ENCODE measurements around the gene FARP1.

The FARP1 gene

DNA sequence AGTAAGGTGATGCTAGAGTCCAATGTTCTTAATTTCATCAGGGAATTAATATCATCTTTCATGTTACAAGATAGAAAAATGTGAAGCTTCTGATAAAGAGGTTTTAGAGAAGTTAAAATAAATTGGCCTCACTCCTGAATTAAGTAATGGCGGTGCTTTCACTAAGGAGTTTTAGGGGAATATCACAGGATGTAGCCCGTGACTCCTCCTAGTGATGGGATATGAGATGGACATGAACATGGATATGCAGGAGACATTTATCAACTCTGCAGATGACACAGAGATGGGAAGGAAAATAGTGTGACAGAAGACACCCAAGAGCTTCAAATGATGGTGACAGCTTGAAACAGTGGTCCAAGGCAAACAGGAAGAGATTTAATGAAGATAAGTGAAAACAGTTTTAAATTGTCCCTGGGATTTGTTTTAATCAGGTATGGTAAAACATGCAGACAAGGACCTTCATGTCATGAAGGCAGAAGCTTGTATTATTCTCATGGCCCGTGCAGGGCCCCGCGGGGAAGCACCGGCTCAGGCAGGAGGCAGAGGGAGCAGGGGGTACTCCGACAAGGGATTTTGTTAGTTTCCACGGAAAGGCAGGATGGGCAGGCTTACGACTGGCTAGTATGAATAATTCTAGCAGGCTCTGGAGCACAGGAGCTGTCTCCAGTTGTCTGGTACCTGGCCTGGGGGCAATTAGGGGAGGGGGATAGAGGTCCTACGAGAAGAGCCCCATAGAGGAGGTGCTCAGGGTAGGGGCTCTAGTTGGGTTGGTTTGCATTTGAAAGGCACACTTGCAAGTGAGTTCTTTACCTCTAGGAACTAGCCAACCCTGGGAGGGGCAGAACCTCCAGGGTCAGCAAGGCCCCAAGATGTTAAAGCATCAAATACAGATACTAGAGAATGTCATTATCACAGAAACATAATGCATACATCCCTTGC, 38.7 kb upstream of the FARP1 start:
- Histone ChIP-seq H3K79me2 (no peaks in the 10 kb centered on the region), H3K4me1 (no peaks in the 10 kb centered on the region), H3K27ac (no peak overlapping the region), H3K36me3 (ENCODE audit: control insufficient read depth, insufficient read depth, low read length) (no peaks in the 10 kb centered on the region), H3K9ac (no peak overlapping the region), H3K9me3 (ENCODE audit: control insufficient read depth, low read length) (no peaks in the 10 kb centered on the region), H3K4me2 (ENCODE audit: low read length) (no peak overlapping the region), H3K27me3 (ENCODE audit: control insufficient read depth, insufficient read depth, low read length) (no peaks in the 10 kb centered on the region), H2AFZ (no peak overlapping the region), H3K4me3 (ENCODE audit: low read depth, low read length) (no peak overlapping the region)
- TF ChIP-seq CTCF (IDR thresholded peaks at IDR 0.05), result no peak

DNA sequence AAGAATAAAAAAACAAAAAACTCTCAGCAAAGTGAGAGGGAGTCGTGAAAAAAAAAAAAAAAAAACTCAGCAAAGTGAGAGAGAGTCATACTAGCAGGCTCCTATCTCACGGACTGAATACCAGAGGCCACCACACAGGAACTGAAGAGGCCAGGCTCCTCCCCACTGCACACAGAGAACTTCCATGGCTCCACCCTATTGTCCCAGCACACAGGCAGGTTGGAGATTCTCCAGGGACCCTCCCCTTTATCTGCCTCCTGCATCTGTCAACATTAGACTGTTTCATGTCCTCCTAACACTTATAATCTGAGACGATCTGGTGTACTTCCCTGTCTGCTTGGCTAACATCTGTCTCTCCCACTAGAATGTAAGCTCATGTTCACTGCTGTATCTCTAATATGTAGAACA, 37.0 kb upstream of the FARP1 start:
- H3K36me3 ChIP-seq (ENCODE audit: control insufficient read depth, insufficient read depth, low read length), result no peaks in the 10 kb centered on the region
- no peaks in the 10 kb centered on the region for H3K9me3 ChIP-seq (ENCODE audit: control insufficient read depth, low read length)
- H3K79me2 ChIP-seq, result no peaks in the 10 kb centered on the region
- no peak for TF ChIP-seq CTCF (IDR thresholded peaks at IDR 0.05)
- H3K9ac ChIP-seq, result no peak overlapping the region
- no peaks in the 10 kb centered on the region for H3K27me3 ChIP-seq (ENCODE audit: control insufficient read depth, insufficient read depth, low read length)
- no peak overlapping the region for H3K27ac ChIP-seq
- no peak overlapping the region for H3K4me3 ChIP-seq (ENCODE audit: low read depth, low read length)
- H3K4me1 ChIP-seq, result no peaks in the 10 kb centered on the region
- no peak overlapping the region for H3K4me2 ChIP-seq (ENCODE audit: low read length)
- H2AFZ ChIP-seq, result no peak overlapping the region

DNA sequence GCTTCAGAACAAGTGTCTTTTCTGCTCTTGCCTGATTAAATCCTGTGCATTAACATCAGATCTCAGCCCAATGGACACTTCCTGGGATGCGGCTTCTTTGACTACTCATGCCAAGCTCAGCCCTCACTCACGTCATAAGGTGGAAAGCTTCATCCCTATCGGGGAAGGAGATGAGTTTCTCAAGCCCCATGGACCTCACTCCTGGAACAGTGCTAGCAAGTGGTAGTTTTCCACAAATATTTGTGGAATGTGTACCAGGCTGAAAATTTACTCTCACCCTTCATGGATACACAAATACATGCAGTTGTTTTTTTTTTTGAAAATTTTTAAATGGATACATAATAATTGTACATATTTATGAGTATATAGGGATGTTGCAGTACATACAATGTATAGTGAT, 34.6 kb upstream of the FARP1 start:
- H3K4me1 ChIP-seq, result no peaks in the 10 kb centered on the region
- H3K36me3 ChIP-seq (ENCODE audit: control insufficient read depth, insufficient read depth, low read length), result no peaks in the 10 kb centered on the region
- H3K9ac ChIP-seq, result no peak overlapping the region
- H3K4me3 ChIP-seq (ENCODE audit: low read depth, low read length), result no peak overlapping the region
- no peaks in the 10 kb centered on the region for H3K79me2 ChIP-seq
- H3K27me3 ChIP-seq (ENCODE audit: control insufficient read depth, insufficient read depth, low read length), result no peaks in the 10 kb centered on the region
- no peak overlapping the region for H3K27ac ChIP-seq
- H3K4me2 ChIP-seq (ENCODE audit: low read length), result no peak overlapping the region
- no peak for TF ChIP-seq CTCF (IDR thresholded peaks at IDR 0.05)
- H3K9me3 ChIP-seq (ENCODE audit: control insufficient read depth, low read length), result no peaks in the 10 kb centered on the region
- no peak overlapping the region for H2AFZ ChIP-seq

DNA sequence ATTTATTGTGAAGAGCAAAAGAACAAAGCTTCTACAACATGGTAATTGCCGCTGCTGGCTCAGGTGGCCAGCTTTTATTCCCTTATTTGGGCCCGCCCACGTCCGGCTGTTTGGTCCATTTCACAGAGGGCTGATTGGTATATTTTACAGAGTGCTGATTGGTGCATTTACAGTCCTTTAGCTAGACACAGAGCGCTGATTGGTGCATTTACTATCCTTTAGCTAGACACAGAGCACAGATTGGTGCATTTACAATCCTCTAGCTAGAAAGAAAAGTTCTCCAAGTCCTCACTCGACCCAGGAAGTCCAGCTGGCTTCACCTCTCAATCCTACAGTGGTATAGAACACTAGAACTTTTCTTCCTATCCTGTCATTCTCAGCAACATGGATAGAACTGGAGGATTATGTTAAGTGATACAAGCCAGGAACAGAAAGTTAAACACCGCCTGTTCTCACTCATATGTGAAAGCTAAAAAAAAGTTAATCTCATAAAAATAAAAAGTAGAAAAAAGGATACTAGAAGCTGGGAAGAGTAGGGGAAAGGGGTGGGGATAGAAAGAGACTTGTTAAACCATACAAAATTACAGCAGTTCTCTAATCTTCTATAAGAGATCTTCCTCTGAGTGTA, 33.6 kb upstream of the FARP1 start:
- no peaks in the 10 kb centered on the region for H3K36me3 ChIP-seq (ENCODE audit: control insufficient read depth, insufficient read depth, low read length)
- H3K4me1 ChIP-seq, result no peaks in the 10 kb centered on the region
- H3K9me3 ChIP-seq (ENCODE audit: control insufficient read depth, low read length), result no peaks in the 10 kb centered on the region
- H2AFZ ChIP-seq, result no peak overlapping the region
- H3K4me3 ChIP-seq (ENCODE audit: low read depth, low read length), result no peak overlapping the region
- no peaks in the 10 kb centered on the region for H3K27me3 ChIP-seq (ENCODE audit: control insufficient read depth, insufficient read depth, low read length)
- H3K9ac ChIP-seq, result no peak overlapping the region
- no peaks in the 10 kb centered on the region for H3K79me2 ChIP-seq
- H3K4me2 ChIP-seq (ENCODE audit: low read length), result no peak overlapping the region
- TF ChIP-seq CTCF (IDR thresholded peaks at IDR 0.05), result no peak
- H3K27ac ChIP-seq, result no peak overlapping the region

Measured in parathyroid adenoma (tissue), 2 donors.